WTC11 (cell line): ENCODE measurements around the gene CNGA1. TPM values are rescaled to one million over a fixed set of nuclear protein-coding genes. Genes with fewer than 3 reads are reported as not detected.

ENCODE experiments used
- ATAC-seq: fragments of 200-7000 bp; cut with Tn5 transposase; 2 replicates; pipeline ENCODE4 v1.10.0; 2021; ENCODE audit warnings: mild to moderate bottlenecking, moderate library complexity
- CTCF ChIA-PET: fragments of 300-600 bp; sonication (Branson Sonifier 250); formaldehyde crosslinking; loops from one replicate; lab custom pipeline; 2021; ENCODE audit warnings: antibody characterized with exemption; lab: Charles Lee
- POLR2A ChIA-PET: fragments of 350-600 bp; sonication (Branson Sonifier 250); formaldehyde crosslinking; loops from one replicate; lab custom pipeline; 2021; ENCODE audit warnings: antibody characterized with exemption; lab: Charles Lee
- DNase-seq: peaks from one replicate; pipeline ENCODE4 v3.0.0; 2021; ENCODE audit warnings: low spot score
- H3K27ac Mint-ChIP-seq: 2 replicates; pipeline ENCODE4 v1.8.0; 2021; ENCODE audit warnings: mixed read lengths
- H3K27me3 Mint-ChIP-seq: 2 replicates; pipeline ENCODE4 v1.8.0; 2021; ENCODE audit warnings: low read depth, mild to moderate bottlenecking, moderate library complexity, mixed read lengths
- H3K36me3 Mint-ChIP-seq: 2 replicates; pipeline ENCODE4 v1.8.0; 2021; ENCODE audit warnings: mixed read lengths
- H3K4me1 Mint-ChIP-seq: 2 replicates; pipeline ENCODE4 v1.8.0; 2022; ENCODE audit warnings: mixed read lengths
- H3K4me3 Mint-ChIP-seq: 2 replicates; pipeline ENCODE4 v1.8.0; 2021; ENCODE audit warnings: mild to moderate bottlenecking, moderate library complexity, mixed read lengths
- H3K9me3 Mint-ChIP-seq: 2 replicates; pipeline ENCODE4 v1.8.0; 2021; ENCODE audit warnings: mixed read lengths
- ARID4B ChIP-seq: sonication (generic); formaldehyde crosslinking; IDR thresholded peaks from 2 replicates; pipeline ENCODE4 v1.8.0; 2023; ENCODE audit warnings: missing genetic modification reagents, mild to moderate bottlenecking, borderline replicate concordance
- ATF1 ChIP-seq: sonication (generic); formaldehyde crosslinking; IDR thresholded peaks from 2 replicates; pipeline ENCODE4 v1.8.1; 2023; ENCODE audit warnings: mild to moderate bottlenecking, moderate library complexity, missing genetic modification reagents
- CREM ChIP-seq: sonication (generic); formaldehyde crosslinking; IDR thresholded peaks from 2 replicates; pipeline ENCODE4 v1.8.1; 2022; ENCODE audit warnings: mild to moderate bottlenecking, missing genetic modification reagents, moderate library complexity
- EMX1 ChIP-seq: fragments of 250-450 bp; sonication (Bioruptor Pico); IDR thresholded peaks from 2 replicates; pipeline ENCODE4 v1.8.0; 2021; ENCODE audit warnings: mild to moderate bottlenecking
- FOXK1 ChIP-seq: sonication (generic); formaldehyde crosslinking; IDR thresholded peaks from 2 replicates; pipeline ENCODE4 v1.8.0; 2022; ENCODE audit warnings: mild to moderate bottlenecking, moderate library complexity, missing genetic modification reagents
- FOXP1 ChIP-seq: sonication (generic); formaldehyde crosslinking; IDR thresholded peaks from 2 replicates; pipeline ENCODE4 v1.8.0; 2022; ENCODE audit warnings: missing genetic modification reagents, mild to moderate bottlenecking, moderate library complexity, borderline replicate concordance
- FOXP4 ChIP-seq: sonication (generic); formaldehyde crosslinking; IDR thresholded peaks from 2 replicates; pipeline ENCODE4 v1.8.0; 2022; ENCODE audit warnings: mild to moderate bottlenecking, missing genetic modification reagents
- MYBL2 ChIP-seq: sonication (generic); formaldehyde crosslinking; IDR thresholded peaks from 2 replicates; pipeline ENCODE4 v1.8.1; 2023; ENCODE audit warnings: mild to moderate bottlenecking, moderate library complexity, missing genetic modification reagents
- NR3C1 ChIP-seq: sonication (generic); formaldehyde crosslinking; conservative IDR thresholded peaks from 2 replicates; pipeline ENCODE4 v1.8.1; 2023; ENCODE audit warnings: low read depth, mild to moderate bottlenecking, missing genetic modification reagents
- OVOL2 ChIP-seq: fragments of 250-450 bp; sonication (Bioruptor Pico); IDR thresholded peaks from 2 replicates; pipeline ENCODE4 v1.9.0; 2021; ENCODE audit warnings: mild to moderate bottlenecking, borderline replicate concordance
- PRDM15 ChIP-seq: sonication (generic); formaldehyde crosslinking; IDR thresholded peaks from 2 replicates; pipeline ENCODE4 v1.8.0; 2022; ENCODE audit warnings: missing genetic modification reagents
- PREB ChIP-seq: sonication (generic); formaldehyde crosslinking; IDR thresholded peaks from 2 replicates; pipeline ENCODE4 v1.8.1; 2022; ENCODE audit warnings: mild to moderate bottlenecking, missing genetic modification reagents, moderate library complexity, borderline replicate concordance
- PRRX2 ChIP-seq: fragments of 250-450 bp; sonication (Bioruptor Pico); IDR thresholded peaks from 2 replicates; pipeline ENCODE4 v1.8.0; 2021; ENCODE audit warnings: mild to moderate bottlenecking
- TCF7 ChIP-seq: sonication (generic); formaldehyde crosslinking; IDR thresholded peaks from 2 replicates; pipeline ENCODE4 v1.8.0; 2022; ENCODE audit warnings: mild to moderate bottlenecking, low read depth, missing genetic modification reagents, moderate library complexity
- TP53 ChIP-seq: sonication (generic); formaldehyde crosslinking; IDR thresholded peaks from 2 replicates; pipeline ENCODE4 v1.8.1; 2023; ENCODE audit warnings: mild to moderate bottlenecking, missing genetic modification reagents
- ZMAT4 ChIP-seq: fragments of 250-450 bp; sonication (Bioruptor Pico); IDR thresholded peaks from 2 replicates; pipeline ENCODE4 v1.9.0; 2021; ENCODE audit warnings: mild to moderate bottlenecking
- ZNF219 ChIP-seq: sonication (generic); formaldehyde crosslinking; IDR thresholded peaks from 2 replicates; pipeline ENCODE4 v1.8.0; 2023; ENCODE audit warnings: missing genetic modification reagents, mild to moderate bottlenecking, borderline replicate concordance
- ZNF423 ChIP-seq: fragments of 250-450 bp; sonication (Bioruptor Pico); IDR thresholded peaks from 2 replicates; pipeline ENCODE4 v2.1.2; 2022; ENCODE audit warnings: mild to moderate bottlenecking, moderate library complexity
- total RNA-seq: library from RNA; stranded (reverse); gene quantifications from 3 replicates; pipeline ENCODE4 v1.2.3, GENCODE V29; 2021

The CNGA1 gene
- total RNA-seq, 1 experiment from 2014 or later = 1.1 TPM

- no peak for TF ChIP-seq PRDM15
These were observed 12.2 kb upstream of the CNGA1 start (continued) for GRCh38 chr4:48028696-48029095.

GRCh38 chr4:48027653-48028052 is 11.2 kb upstream of the CNGA1 start:
- H3K27ac Mint-ChIP-seq = peak overlapping the region; percentile 16; the same call in 1 of the 2 replicates
- ChIA-PET POLR2A (no interaction called here), CTCF (no interaction called here)
- H3K4me1 Mint-ChIP-seq = peaks cover 34% of the 10 kb centered on the region
- TF ChIP-seq ZNF423 (CRISPR knock-in tag) (no peak), TCF7 (CRISPR knock-in tag) (no peak), PRRX2 (CRISPR knock-in tag) (no peak), TP53 (CRISPR knock-in tag) (no peak), CREM (CRISPR knock-in tag) (no peak), ZNF219 (CRISPR knock-in tag) (no peak), ATF1 (no peak), ARID4B (CRISPR knock-in tag) (no peak), PREB (CRISPR knock-in tag) (no peak), FOXP1 (CRISPR knock-in tag) (no peak), FOXK1 (no peak), MYBL2 (no peak), FOXP4 (CRISPR knock-in tag) (no peak), ZMAT4 (CRISPR knock-in tag) (no peak), NR3C1 (no peak), EMX1 (CRISPR knock-in tag) (no peak), OVOL2 (CRISPR knock-in tag) (no peak)
- no peaks in the 10 kb centered on the region for H3K9me3 Mint-ChIP-seq
- DNase-seq = no peak
- peaks cover 10% of the 10 kb centered on the region for H3K36me3 Mint-ChIP-seq
- H3K4me3 Mint-ChIP-seq = no peak overlapping the region
- no peak for ATAC-seq
- H3K27me3 Mint-ChIP-seq = no peaks in the 10 kb centered on the region
